Measurements from ENCODE around the gene MRPL16. TPM values are rescaled to one million over a fixed set of nuclear protein-coding genes. Genes with fewer than 3 reads are reported as not detected.
A peak's percentile ranks its signal among the peaks of the same experiment; 100 is the strongest.
"Not testable (repeated sequence)": the region's sequence is repeated elsewhere in the genome, so short reads cannot be mapped to it uniquely, and the experiment has no call there.

Gene MRPL16
- total RNA-seq, result 10 to 100 TPM; 33.2 to 35.9 TPM
- polyA plus RNA-seq, result 10 to 100 TPM; 85.6 to 92.2 TPM

DNA sequence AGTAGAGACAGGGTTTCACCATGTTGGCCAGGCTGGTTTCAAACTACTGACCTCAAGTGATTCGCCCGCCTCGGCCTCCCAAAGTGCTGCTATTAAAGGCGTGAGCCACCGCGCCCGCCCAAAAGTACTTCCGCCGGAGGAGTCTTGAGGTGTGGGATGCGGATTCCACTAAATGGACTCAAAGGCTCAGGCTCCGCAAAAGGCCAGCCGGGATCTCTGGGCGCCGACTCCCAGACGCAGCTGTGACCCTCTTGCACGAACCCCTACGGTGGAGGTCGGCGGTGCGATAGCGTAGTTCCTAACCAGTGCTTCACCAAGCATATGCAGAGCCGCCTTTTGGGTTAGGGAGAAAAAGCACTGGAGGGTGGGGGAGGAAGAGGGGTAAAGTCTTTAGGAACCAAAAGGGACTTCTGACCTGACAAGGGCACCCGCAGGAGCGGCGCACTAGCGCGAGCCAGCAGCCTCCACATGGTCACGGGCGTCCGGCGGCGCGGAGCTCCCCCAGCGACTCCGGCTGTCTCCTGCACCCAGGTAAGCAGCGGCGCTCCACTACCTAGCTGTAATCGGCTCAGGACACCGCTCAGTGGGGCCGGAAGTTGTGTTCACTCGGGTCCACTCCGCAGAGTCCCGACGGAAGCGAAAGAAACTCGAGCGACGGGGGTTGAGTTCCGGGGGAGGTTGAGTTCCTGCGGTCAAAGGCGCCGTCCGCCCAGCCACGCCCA lies at the start of gene MRPL16:
TSS of gene MRPL16 (minus strand) at position 590 of the 722 bp plus-strand sequence. CDS start at position 470, 120 bp downstream.
- peaks cover 23% of the 10 kb centered on the region for H3K4me1 ChIP-seq (ENCODE audit: insufficient read depth, low read length)
- H3K36me3 ChIP-seq (ENCODE audit: insufficient read depth, low read length), result peaks cover 18% of the 10 kb centered on the region
- Mint-ChIP-seq H3K9me3 (peaks cover 0 to 3% (median 0%) of the 10 kb centered on the region in 8 donors), H3K4me1 (peaks cover 14 to 32% (median 23%) of the 10 kb centered on the region in 4 donors), H3K4me3 (peak within 1 kb of the TSS; percentile 92 to 95 (median 93)), H3K27ac (peak within 1 kb of the TSS; percentile 87 to 97 (median 91)), H3K36me3 (peaks cover 11 to 39% of the 10 kb centered on the region in 2 donors), H3K27me3 (peaks cover 0 to 2% of the 10 kb centered on the region in 2 donors)
- peak within 1 kb of the TSS; percentile 70 to 91 for H3K4me3 ChIP-seq (ENCODE audit: low read length in 2 of 2)
- H3K27me3 ChIP-seq (ENCODE audit: insufficient read depth, low read length), result no peaks in the 10 kb centered on the region
- ChIA-PET CTCF (ENCODE audit: partially characterized antibody) (interaction anchor here (1.2 to 8.6 kb wide), 8 partner anchors 9 to 273 kb away, joined by 3 to 76 read pairs (median 6); partner anchors contain the start of genes PATL1 and STX3), POLR2A (ENCODE audit: partially characterized antibody) (interaction anchor here (0.7 to 3.0 kb wide), 8 partner anchors 10 to 666 kb away, joined by 3 to 21 read pairs (median 7); partner anchors contain the start of genes OSBP, PATL1 and STX3)
- intact Hi-C loops (cut with micrococcal nuclease), result loop anchor here (1.0 to 2.0 kb wide), 3 partner anchors 56 to 196 kb away; partner anchors contain the start of genes OSBP, PATL1 and STX3
- H3K9me3 ChIP-seq (ENCODE audit: control insufficient read depth in 1 of 2, low read length in 2 of 2), result no peaks in the 10 kb centered on the region
- DNase-seq, result peak; percentile 84 to 91 (median 86)
- H3K27ac ChIP-seq (ENCODE audit: low read depth, low read length), result peak within 1 kb of the TSS; percentile 71

DNA sequence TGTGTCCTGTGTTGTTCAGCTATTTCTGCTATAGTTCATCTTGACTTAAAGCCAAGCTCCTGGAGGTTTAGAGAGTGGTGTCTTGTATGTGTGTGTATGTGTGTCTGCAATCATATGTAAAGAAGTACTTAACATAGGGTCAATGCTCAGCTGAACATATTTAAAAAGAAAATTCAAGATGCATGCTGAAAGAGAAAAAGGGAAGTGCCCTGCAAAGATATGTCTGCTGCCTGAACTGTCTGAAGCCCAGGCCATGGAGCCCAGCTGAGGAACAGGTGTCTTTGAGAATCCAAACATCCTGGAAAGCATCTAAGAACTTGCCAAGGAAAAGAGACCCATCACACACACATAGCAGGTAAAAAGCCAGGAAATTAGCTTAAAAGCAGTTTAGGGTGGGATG lies 49.1 kb upstream of the MRPL16 start:
- ChIA-PET CTCF (ENCODE audit: partially characterized antibody) (interaction anchor here (1.0 kb wide), 1 partner anchor 13 kb away, joined by 3 read pairs; no protein-coding TSS in a partner anchor), POLR2A (ENCODE audit: partially characterized antibody) (interaction anchor here (1.4 kb wide), 1 partner anchor 49 kb away, joined by 4 read pairs; the partner anchor contains the start of gene MRPL16)
- Mint-ChIP-seq H3K9me3 (no peaks in the 10 kb centered on the region), H3K27ac (peak overlapping the region in 1 of 7 donors; percentile 20), H3K4me3 (no peak overlapping the region), H3K36me3 (no peaks in the 10 kb centered on the region), H3K27me3 (no peaks in the 10 kb centered on the region), H3K4me1 (peaks cover 13 to 35% (median 22%) of the 10 kb centered on the region in 4 donors)
- H3K27ac ChIP-seq (ENCODE audit: low read depth, low read length), result no peak overlapping the region
- no peaks in the 10 kb centered on the region for H3K9me3 ChIP-seq (ENCODE audit: control insufficient read depth in 1 of 2, low read length in 2 of 2)
- H3K4me3 ChIP-seq (ENCODE audit: low read length in 2 of 2), result no peak overlapping the region
- no peaks in the 10 kb centered on the region for H3K27me3 ChIP-seq (ENCODE audit: insufficient read depth, low read length)
- no peaks in the 10 kb centered on the region for H3K36me3 ChIP-seq (ENCODE audit: insufficient read depth, low read length)
- intact Hi-C loops (cut with micrococcal nuclease), result no loop called here
- no peak for DNase-seq
- peaks cover 16% of the 10 kb centered on the region for H3K4me1 ChIP-seq (ENCODE audit: insufficient read depth, low read length)

DNA sequence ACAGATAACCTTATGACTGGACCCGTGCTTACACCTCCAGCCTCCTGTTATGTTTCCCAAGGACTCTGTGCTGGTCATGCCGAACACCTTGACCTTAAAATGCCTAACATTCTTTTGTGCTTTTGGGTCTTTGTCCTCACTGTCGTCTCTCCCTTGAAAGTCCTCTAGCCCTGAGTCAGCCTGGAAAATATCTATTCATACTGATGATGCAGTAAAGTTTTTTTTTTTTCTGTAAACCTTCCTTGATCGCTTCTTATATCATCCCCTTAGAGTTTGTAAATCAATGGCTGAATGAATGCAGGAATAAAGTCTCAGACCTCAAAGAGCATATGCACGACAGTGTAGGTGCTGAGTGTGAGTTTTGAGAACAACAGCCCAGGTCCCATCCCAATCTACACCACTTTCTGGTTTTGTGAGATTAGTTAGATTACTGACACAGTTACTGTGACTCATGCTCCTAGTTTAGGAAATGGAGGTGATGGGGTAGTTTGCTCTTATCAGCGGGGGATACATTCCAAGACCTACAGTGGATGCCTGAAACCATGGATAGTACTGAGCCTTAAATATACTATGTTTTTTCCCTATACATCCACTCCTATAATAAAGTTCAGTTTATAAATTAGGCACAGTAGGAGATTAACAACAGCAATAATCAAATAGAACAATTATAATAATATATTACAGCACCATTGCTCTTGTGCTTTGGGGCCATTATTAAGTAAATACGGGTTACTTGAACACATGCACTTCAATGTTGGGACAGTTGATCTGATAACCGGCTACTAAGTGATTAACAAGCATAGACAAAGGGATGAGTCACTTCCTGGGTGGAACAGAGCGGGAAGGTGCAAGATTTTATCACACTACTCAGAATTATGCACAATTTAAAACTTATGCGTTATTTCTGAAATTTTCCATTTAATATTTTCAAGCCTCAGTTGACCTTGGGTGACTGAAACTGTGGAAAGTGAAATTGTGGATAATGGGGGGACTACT lies 47.2 kb upstream of the MRPL16 start:
- no peak overlapping the region for H3K4me3 ChIP-seq (ENCODE audit: low read length in 2 of 2)
- H3K36me3 ChIP-seq (ENCODE audit: insufficient read depth, low read length), result no peaks in the 10 kb centered on the region
- H3K4me1 ChIP-seq (ENCODE audit: insufficient read depth, low read length), result peaks cover 16% of the 10 kb centered on the region
- Mint-ChIP-seq H3K9me3 (no peaks in the 10 kb centered on the region), H3K27ac (peak overlapping the region in 5 of 7 donors; percentile 14 to 83 (median 62)), H3K36me3 (no peaks in the 10 kb centered on the region), H3K4me3 (peak overlapping the region in 7 of 8 donors; percentile 0 to 64 (median 35)), H3K27me3 (no peaks in the 10 kb centered on the region), H3K4me1 (peaks cover 13 to 35% (median 22%) of the 10 kb centered on the region in 4 donors)
- no peaks in the 10 kb centered on the region for H3K27me3 ChIP-seq (ENCODE audit: insufficient read depth, low read length)
- H3K9me3 ChIP-seq (ENCODE audit: control insufficient read depth in 1 of 2, low read length in 2 of 2), result no peaks in the 10 kb centered on the region
- ChIA-PET POLR2A (ENCODE audit: partially characterized antibody) (no interaction called here), CTCF (ENCODE audit: partially characterized antibody) (interaction anchor here (1.2 kb wide), 1 partner anchor 35 kb away, joined by 3 read pairs; no protein-coding TSS in a partner anchor)
- DNase-seq, result peak in 4 of 5 donors; percentile 1 to 67 (median 12)
- intact Hi-C loops (cut with micrococcal nuclease), result loop anchor here (1.0 kb wide), 1 partner anchor 34 kb away; no protein-coding TSS in a partner anchor
- H3K27ac ChIP-seq (ENCODE audit: low read depth, low read length), result no peak overlapping the region

DNA sequence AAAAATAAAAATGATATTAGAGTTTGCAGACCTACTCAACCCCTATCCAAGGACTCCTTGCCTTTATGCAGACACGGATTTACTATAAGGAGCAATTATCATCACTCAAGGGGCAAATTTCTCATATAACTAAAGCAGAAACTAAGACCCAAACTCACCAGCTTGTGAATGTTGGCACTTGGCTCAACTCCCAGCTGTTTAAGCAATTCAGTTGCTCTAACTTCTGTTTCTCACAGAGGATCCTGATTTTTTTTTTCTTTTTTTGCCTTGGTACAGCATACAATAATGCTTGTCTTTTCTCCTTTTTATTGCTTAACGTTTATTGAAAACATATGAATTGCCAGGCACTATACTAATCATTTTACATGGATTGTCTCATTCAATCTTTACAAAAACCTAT lies 44.3 kb upstream of the MRPL16 start:
- Histone ChIP-seq H3K9me3 (ENCODE audit: control insufficient read depth in 1 of 2, low read length in 2 of 2) (no peaks in the 10 kb centered on the region), H3K27me3 (ENCODE audit: insufficient read depth, low read length) (no peaks in the 10 kb centered on the region), H3K36me3 (ENCODE audit: insufficient read depth, low read length) (no peaks in the 10 kb centered on the region), H3K4me1 (ENCODE audit: insufficient read depth, low read length) (peaks cover 16% of the 10 kb centered on the region), H3K4me3 (ENCODE audit: low read length in 2 of 2) (no peak overlapping the region), H3K27ac (ENCODE audit: low read depth, low read length) (no peak overlapping the region)
- intact Hi-C loops (cut with micrococcal nuclease), result no loop called here
- Mint-ChIP-seq H3K9me3 (no peaks in the 10 kb centered on the region), H3K4me3 (no peak overlapping the region), H3K27me3 (no peaks in the 10 kb centered on the region), H3K27ac (no peak overlapping the region), H3K36me3 (no peaks in the 10 kb centered on the region), H3K4me1 (peaks cover 13 to 35% (median 22%) of the 10 kb centered on the region in 4 donors)
- DNase-seq, result no peak
- CTCF ChIA-PET (ENCODE audit: partially characterized antibody), result no interaction called here
- POLR2A ChIA-PET (ENCODE audit: partially characterized antibody), result no interaction called here

DNA sequence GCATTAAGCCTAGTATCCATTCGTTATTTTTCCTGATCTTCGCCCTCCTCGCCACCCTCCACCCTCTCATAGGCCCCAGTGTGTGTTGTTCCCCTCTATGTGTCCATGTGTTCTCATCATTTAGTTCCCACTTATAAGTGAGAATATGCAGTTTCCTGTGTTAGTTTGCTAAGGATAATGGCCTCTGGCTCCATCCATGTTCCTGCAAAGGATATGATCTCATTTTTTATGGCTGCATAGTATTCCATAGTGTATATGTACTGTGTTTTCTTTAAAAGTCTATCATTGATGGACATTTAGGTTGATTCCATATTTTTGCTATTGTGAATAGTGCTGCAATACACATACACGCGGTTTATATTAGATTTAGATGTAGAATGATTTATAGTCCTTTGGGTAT lies 40.8 kb upstream of the MRPL16 start:
- H3K27me3 Mint-ChIP-seq; H3K27ac ChIP-seq (ENCODE audit: low read depth, low read length); intact Hi-C loops (cut with micrococcal nuclease); H3K36me3 Mint-ChIP-seq; H3K36me3 ChIP-seq (ENCODE audit: insufficient read depth, low read length); CTCF ChIA-PET (ENCODE audit: partially characterized antibody); POLR2A ChIA-PET (ENCODE audit: partially characterized antibody); DNase-seq; H3K4me1 Mint-ChIP-seq; H3K4me3 ChIP-seq (ENCODE audit: low read length in 2 of 2); H3K9me3 Mint-ChIP-seq; H3K4me3 Mint-ChIP-seq; H3K27me3 ChIP-seq (ENCODE audit: insufficient read depth, low read length); H3K4me1 ChIP-seq (ENCODE audit: insufficient read depth, low read length); H3K27ac Mint-ChIP-seq; H3K9me3 ChIP-seq (ENCODE audit: control insufficient read depth in 1 of 2, low read length in 2 of 2): not testable (repeated sequence)

DNA sequence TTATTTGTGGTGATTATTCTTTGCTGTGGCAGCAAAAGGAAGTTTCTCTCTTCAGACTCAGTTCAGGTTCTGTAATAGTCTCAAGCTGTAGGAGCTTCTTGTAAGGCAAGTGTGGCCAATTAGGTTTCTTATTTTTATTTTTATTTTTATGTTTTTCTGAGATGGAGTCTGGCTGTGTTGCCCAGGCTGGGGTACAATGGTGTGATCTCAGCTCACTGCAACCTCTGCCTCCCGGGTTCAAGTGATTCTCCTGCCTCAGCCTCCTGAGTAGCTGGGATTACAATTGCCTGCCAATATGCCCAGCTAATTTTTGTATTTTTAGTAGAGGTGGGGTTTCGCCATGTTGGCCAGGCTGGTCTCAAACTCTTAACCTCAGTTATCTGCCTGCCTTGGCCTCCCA lies 39.0 kb upstream of the MRPL16 start:
- H3K27me3 ChIP-seq (ENCODE audit: insufficient read depth, low read length); H3K4me1 Mint-ChIP-seq; H3K27ac ChIP-seq (ENCODE audit: low read depth, low read length); H3K36me3 ChIP-seq (ENCODE audit: insufficient read depth, low read length); H3K27me3 Mint-ChIP-seq; H3K36me3 Mint-ChIP-seq; H3K9me3 Mint-ChIP-seq; H3K4me1 ChIP-seq (ENCODE audit: insufficient read depth, low read length); H3K4me3 Mint-ChIP-seq; H3K4me3 ChIP-seq (ENCODE audit: low read length in 2 of 2); H3K27ac Mint-ChIP-seq; POLR2A ChIA-PET (ENCODE audit: partially characterized antibody); intact Hi-C loops (cut with micrococcal nuclease); DNase-seq; H3K9me3 ChIP-seq (ENCODE audit: control insufficient read depth in 1 of 2, low read length in 2 of 2); CTCF ChIA-PET (ENCODE audit: partially characterized antibody): not testable (repeated sequence)

DNA sequence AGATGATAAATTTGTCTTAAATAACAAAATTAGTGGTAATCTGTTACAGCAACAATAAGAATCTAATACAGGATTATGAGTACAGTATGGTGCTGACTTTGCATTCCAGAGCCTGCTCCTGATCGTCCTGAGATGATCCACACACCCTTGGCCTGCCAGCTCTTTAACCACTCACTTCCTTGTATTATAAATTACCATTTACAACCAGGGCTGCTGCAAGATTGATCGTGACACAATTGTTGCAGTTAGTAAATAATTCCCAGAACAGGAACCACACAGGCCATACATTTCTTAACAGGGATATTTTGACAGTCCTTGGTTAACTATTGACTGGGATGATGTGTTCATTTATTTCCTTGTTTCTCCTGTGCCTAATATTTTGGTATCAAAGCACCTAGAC lies 38.6 kb upstream of the MRPL16 start:
- POLR2A ChIA-PET (ENCODE audit: partially characterized antibody), result no interaction called here
- Histone ChIP-seq H3K4me3 (ENCODE audit: low read length in 2 of 2) (no peak overlapping the region), H3K27ac (ENCODE audit: low read depth, low read length) (no peak overlapping the region), H3K36me3 (ENCODE audit: insufficient read depth, low read length) (no peaks in the 10 kb centered on the region), H3K9me3 (ENCODE audit: control insufficient read depth in 1 of 2, low read length in 2 of 2) (no peaks in the 10 kb centered on the region), H3K27me3 (ENCODE audit: insufficient read depth, low read length) (no peaks in the 10 kb centered on the region), H3K4me1 (ENCODE audit: insufficient read depth, low read length) (no peaks in the 10 kb centered on the region)
- Mint-ChIP-seq H3K9me3 (no peaks in the 10 kb centered on the region), H3K27me3 (peaks cover 0 to 2% of the 10 kb centered on the region in 2 donors), H3K4me1 (no peaks in the 10 kb centered on the region), H3K27ac (peak overlapping the region in 1 of 7 donors; percentile 20), H3K36me3 (no peaks in the 10 kb centered on the region), H3K4me3 (no peak overlapping the region)
- no peak for DNase-seq
- CTCF ChIA-PET (ENCODE audit: partially characterized antibody), result no interaction called here
- intact Hi-C loops (cut with micrococcal nuclease), result no loop called here

Measured in CD4-positive, alpha-beta memory T cell (primary cell).